GM13976 (cell line): Measurements from ENCODE around the gene ICAM1.

ENCODE experiments used
- DNase-seq: peaks from one replicate; pipeline ENCODE4 v3.0.0; 2012; ENCODE audit warnings: low spot score
- CTCF ChIP-seq: IDR thresholded peaks from 2 replicates; pipeline ENCODE4 v1.5.1; 2012; ENCODE audit warnings: borderline replicate concordance, mild to moderate bottlenecking; ENCODE audit not compliant: insufficient read depth; ENCODE audit errors: extremely low read depth, missing control alignments, control extremely low read depth
- in situ Hi-C: fragments of 300-500 bp; cut with MboI; formaldehyde crosslinking; loops from one replicate; pipeline ENCODE4 v1.12.0; 2022; ENCODE audit warnings: low sequenced_read_pairs, mixed read lengths, inconsistent platforms; ENCODE audit not compliant: unreplicated experiment

ICAM1 gene

DNA sequence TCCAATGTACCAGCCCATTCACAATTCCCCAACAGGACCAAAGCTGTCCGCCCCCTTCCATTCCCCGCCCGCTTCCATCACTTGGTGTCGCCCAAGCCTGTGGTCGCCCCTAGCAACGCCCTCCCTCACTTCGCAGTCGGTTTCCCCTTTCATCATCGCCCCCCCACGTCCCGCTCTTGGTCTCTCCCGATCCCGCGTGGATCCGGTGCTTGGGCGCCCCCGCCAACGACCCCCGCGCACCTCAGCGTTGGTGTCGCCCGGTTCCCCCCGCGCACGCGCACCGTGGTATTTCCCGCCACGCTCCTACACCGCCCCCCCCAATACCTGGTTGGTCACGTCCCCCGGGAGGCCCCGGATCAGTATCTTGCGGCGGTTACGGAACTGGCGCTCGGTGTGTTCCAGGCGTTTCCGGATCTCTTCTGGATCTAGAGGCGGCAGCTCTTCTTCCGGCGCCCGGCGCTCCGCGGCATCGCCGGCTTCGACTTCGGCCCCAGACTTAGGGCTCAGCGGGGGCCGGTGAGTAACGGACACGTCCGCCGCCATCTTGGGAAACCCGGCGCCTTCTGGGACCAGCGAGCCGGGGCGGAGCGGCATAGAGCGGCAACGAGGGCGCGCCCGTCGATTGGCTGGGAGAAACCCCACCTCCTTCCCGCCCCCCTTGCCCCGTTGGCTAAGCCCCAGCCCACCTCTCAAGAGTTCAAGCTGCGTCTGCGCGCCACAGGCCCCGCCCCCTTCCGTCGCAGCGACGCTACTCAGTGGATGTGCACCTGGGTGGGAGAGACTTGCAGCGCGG lies 62.2 kb downstream of the ICAM1 start, which contains the start of gene RAVER1:
Gene RAVER1 (minus strand): TSS at position 565 of the 793 bp plus-strand sequence. CDS start 22 bp downstream, at position 543.
- in situ Hi-C loops: no loop called here
- DNase-seq: peak; percentile 100

GRCh38 chr19:10333758-10334587 lies 63.1 kb downstream of the ICAM1 start:
- in situ Hi-C loops: no loop called here
- no peak for TF ChIP-seq CTCF
- DNase-seq: no peak

More for the DNA sequence above, 62.2 kb downstream of the ICAM1 start, which contains the start of gene RAVER1:
- no peak for TF ChIP-seq CTCF

DNA sequence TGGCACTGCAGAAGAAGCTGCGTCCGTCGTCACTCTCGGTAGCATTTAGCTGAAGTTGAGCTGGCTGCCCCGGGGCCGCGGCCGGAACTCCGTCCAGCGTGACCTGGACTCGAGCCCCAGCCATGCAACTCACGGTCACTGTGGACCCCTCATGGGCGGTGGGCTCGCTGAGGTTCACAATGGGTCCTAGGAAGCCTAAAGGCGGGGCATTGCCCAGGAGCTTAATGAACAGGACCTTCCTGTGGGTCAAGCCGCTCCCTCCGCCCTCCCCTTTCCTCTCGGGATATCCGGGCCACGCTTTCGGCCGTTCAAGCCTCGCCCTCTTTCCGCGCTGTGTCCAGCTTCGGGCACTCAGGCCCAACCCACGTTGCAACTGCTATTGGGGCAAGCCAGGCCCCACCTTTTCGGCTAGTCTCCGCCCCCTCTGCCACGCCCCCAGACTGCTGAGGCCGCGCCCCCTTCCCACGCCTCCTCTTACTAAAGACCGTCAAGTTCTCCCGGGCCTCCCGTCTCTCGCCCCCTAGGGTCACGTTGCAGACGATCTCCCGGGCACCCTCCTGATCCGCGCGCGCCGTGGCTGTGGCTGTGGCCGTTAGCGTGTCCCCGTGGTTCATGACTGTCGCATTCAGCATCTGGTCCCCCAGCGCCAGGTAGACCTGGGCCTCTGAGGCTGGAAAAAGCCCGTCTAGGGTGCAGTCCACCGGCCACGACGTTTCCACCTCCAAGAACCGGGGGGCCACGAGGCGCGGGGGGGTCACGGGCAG lies 63.9 kb downstream of the ICAM1 start:
- no peak for TF ChIP-seq CTCF

GRCh38 chr19:10335352-10335985 lies 64.5 kb downstream of the ICAM1 start:
- in situ Hi-C loops: no loop called here
- no peak for TF ChIP-seq CTCF

More for the DNA sequence above, 63.9 kb downstream of the ICAM1 start:
- in situ Hi-C loops: no loop called here
- DNase-seq: no peak

More at GRCh38 chr19:10335352-10335985, 64.5 kb downstream of the ICAM1 start:
- no peak for DNase-seq
